ENCODE results near the gene TM2D1.

Gene TM2D1

DNA sequence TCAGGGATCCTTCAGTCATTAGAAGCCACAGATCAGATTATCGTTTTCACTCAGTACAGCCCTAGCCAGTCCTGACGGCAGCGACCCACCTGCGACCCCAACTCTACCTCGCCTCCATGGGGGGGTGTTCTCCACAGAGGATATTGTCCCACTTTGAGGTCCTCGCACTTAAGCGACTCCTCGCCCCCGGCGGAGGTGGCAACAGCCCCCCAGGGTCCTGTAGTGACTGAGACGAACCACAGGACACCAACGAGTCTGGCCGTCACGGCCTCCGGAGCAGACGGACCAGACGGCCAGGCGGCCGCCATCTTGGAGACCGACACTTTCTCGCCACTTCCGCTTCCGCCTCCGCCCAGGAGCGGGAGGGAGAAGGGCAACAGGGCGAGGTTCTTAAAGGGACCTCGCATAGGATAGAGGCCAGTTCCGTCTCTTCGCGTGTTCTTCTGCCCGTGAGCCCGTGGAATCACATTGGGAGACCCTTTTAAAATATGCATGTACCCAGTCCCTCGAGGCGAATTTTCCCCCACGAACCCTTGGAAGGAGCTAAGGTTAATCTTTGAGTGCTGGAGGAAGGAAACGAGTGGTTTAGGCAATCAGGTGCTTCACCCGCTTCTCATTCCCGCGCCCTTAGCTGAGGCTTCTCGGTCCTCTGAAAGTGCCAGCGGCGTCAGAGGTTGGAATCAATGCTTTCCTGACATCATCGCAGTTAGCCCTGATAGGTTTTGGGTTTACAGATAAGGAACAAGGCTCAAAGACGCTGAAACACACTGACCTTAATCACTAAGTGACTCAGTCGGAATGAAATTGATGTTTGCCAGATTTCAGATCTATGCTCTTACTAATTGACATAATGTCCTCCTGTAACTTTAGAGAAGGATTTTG is at the start of gene TM2D1:
Gene TM2D1 (minus strand): TSS at position 329 of the 882 bp plus-strand sequence. CDS start 21 bp downstream, at position 308.
- no peaks in the 10 kb centered on the region; the same call in none of the 2 replicates for H3K4me1 ChIP-seq (ENCODE audit: insufficient read depth, low read length)
- peak within 1 kb of the TSS; percentile 80 for H3K4me3 ChIP-seq (ENCODE audit: low read length)
- peak within 1 kb of the TSS; percentile 85 for H3K9ac ChIP-seq (ENCODE audit: low read depth, low read length)
- no peaks in the 10 kb centered on the region for H3K9me3 ChIP-seq (ENCODE audit: insufficient read depth, low read depth, low read length)
- peak within 1 kb of the TSS; percentile 86 for H3K27ac ChIP-seq (ENCODE audit: low read length)
- H3K27me3 ChIP-seq (ENCODE audit: insufficient read depth, low read length): no peaks in the 10 kb centered on the region
- H3K36me3 ChIP-seq (ENCODE audit: insufficient read depth, low read depth, low read length): no peaks in the 10 kb centered on the region

DNA sequence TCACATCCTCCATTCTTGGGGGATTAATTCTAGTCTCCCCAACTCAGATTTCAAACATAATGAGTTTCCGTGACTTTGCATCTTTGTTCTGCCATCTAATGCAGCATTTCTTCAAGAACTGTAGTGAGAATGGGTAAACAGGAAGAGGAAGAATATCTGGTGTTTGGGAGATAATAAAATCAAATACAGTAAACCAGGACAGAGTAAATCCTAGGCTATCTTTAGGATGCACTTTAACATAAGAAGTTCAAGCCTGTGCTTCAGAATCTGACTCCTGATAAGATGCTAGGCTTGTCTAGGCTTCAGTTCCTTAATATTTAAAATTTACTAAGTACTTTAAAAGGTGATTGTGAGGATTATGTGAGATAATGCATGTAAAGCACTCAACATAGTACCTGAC is 45.2 kb upstream of the TM2D1 start:
- H3K27ac ChIP-seq (ENCODE audit: low read length): no peak overlapping the region
- H3K27me3 ChIP-seq (ENCODE audit: insufficient read depth, low read length): no peaks in the 10 kb centered on the region
- no peak overlapping the region for H3K4me3 ChIP-seq (ENCODE audit: low read length)
- no peak overlapping the region for H3K9ac ChIP-seq (ENCODE audit: low read depth, low read length)
- H3K9me3 ChIP-seq (ENCODE audit: insufficient read depth, low read depth, low read length): no peaks in the 10 kb centered on the region
- H3K4me1 ChIP-seq (ENCODE audit: insufficient read depth, low read length): no peaks in the 10 kb centered on the region
- H3K36me3 ChIP-seq (ENCODE audit: insufficient read depth, low read depth, low read length): peaks cover 63% of the 10 kb centered on the region

DNA sequence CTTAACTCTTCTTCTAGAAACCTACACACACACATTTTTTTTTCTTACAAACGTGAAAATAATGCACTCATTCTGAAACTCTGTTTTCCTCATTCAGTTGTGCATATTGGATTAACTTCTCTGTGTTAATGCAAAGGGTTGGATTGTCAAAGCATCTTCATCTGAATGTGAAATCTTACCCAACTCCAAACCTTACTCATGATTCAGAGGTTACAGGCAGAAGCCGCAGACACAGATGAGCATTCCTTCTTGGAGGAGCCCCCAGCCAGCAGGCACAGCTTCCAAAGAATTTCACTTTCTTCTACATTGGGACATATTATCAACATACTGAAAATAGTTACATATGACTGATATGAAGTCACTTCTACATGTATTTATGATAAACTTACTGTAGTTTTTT is 33.0 kb upstream of the TM2D1 start:
- H3K4me1 ChIP-seq (ENCODE audit: insufficient read depth, low read length): peaks cover 5% of the 10 kb centered on the region; the same call in 1 of the 2 replicates
- no peak overlapping the region for H3K9ac ChIP-seq (ENCODE audit: low read depth, low read length)
- H3K36me3 ChIP-seq (ENCODE audit: insufficient read depth, low read depth, low read length): no peaks in the 10 kb centered on the region
- no peak overlapping the region for H3K27ac ChIP-seq (ENCODE audit: low read length)
- H3K9me3 ChIP-seq (ENCODE audit: insufficient read depth, low read depth, low read length): no peaks in the 10 kb centered on the region
- H3K4me3 ChIP-seq (ENCODE audit: low read length): no peak overlapping the region
- no peaks in the 10 kb centered on the region for H3K27me3 ChIP-seq (ENCODE audit: insufficient read depth, low read length)

DNA sequence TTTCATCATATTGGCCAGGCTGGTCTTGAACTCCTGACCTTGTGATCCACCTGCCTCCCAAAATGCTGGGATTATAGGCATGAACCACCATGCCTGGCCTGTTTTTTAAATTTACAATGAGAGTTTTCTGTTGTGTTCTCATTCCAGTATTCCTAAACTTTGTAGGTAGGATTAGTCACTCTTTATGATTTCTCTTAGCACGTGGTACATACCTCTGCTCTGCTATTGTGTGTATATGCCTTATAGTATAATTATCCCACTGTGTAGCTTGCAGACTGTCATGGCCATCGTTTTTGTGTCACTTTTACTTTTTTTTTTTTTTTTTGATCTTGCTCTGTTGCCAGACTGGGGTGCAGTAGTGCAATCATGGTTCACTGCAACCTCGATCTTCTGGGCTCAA is 31.8 kb upstream of the TM2D1 start:
- H3K9me3 ChIP-seq (ENCODE audit: insufficient read depth, low read depth, low read length): no peaks in the 10 kb centered on the region
- H3K27ac ChIP-seq (ENCODE audit: low read length): no peak overlapping the region
- peaks cover 10% of the 10 kb centered on the region; the same call in 1 of the 2 replicates for H3K4me1 ChIP-seq (ENCODE audit: insufficient read depth, low read length)
- no peak overlapping the region for H3K9ac ChIP-seq (ENCODE audit: low read depth, low read length)
- no peaks in the 10 kb centered on the region for H3K27me3 ChIP-seq (ENCODE audit: insufficient read depth, low read length)
- no peak overlapping the region for H3K4me3 ChIP-seq (ENCODE audit: low read length)
- no peaks in the 10 kb centered on the region for H3K36me3 ChIP-seq (ENCODE audit: insufficient read depth, low read depth, low read length)

DNA sequence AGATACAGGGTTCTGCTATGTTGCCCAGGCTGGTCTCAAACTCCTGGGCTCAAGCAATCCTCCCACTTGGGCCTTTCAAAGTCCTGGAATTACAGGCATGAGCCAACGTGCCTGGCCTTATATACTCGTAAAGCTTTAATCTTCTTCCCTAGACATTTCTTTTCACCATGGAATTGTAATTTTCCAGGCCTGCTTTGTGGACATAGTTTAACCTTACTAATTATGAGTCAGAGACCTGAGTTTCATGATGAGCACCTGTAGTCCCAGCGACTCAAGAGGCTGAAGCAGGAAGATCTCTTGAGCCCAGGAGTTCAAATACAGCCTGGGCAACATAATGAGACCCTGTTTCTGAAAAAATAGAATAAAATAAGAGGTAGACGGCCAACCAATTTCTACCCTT is 29.6 kb upstream of the TM2D1 start:
- Histone ChIP-seq H3K4me1 (ENCODE audit: insufficient read depth, low read length) (peaks cover 10% of the 10 kb centered on the region; the same call in 1 of the 2 replicates), H3K27ac (ENCODE audit: low read length) (no peak overlapping the region), H3K9me3 (ENCODE audit: insufficient read depth, low read depth, low read length) (no peaks in the 10 kb centered on the region), H3K36me3 (ENCODE audit: insufficient read depth, low read depth, low read length) (no peaks in the 10 kb centered on the region), H3K4me3 (ENCODE audit: low read length) (no peak overlapping the region), H3K27me3 (ENCODE audit: insufficient read depth, low read length) (no peaks in the 10 kb centered on the region), H3K9ac (ENCODE audit: low read depth, low read length) (no peak overlapping the region)

DNA sequence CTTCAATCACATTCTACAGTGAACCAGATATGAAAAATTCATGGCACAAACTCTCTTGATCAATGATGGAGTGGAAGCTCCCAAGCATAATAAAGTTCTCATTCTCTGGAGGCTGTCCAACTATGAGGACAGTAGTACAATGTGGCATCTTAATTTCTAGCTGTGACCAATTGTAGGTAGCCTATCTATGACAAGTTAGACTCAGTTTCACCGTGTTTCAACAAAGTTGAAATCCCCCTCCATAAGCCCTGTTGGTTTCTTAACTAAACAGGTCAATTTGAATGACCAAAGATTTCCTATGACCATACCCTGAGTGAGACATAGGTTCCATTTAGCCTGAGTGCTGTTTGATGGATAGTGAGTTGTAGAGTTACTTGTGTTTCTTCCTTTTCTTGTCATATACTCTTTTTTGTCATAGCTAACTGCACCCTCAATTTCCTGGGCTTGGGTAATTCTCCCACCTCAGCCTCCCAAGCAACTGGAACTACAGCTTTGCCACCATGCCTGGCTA is 29.1 kb upstream of the TM2D1 start:
- Histone ChIP-seq H3K9ac (ENCODE audit: low read depth, low read length) (no peak overlapping the region), H3K27ac (ENCODE audit: low read length) (no peak overlapping the region), H3K36me3 (ENCODE audit: insufficient read depth, low read depth, low read length) (no peaks in the 10 kb centered on the region), H3K9me3 (ENCODE audit: insufficient read depth, low read depth, low read length) (no peaks in the 10 kb centered on the region), H3K27me3 (ENCODE audit: insufficient read depth, low read length) (no peaks in the 10 kb centered on the region), H3K4me3 (ENCODE audit: low read length) (no peak overlapping the region), H3K4me1 (ENCODE audit: insufficient read depth, low read length) (peaks cover 10% of the 10 kb centered on the region; the same call in 1 of the 2 replicates)

DNA sequence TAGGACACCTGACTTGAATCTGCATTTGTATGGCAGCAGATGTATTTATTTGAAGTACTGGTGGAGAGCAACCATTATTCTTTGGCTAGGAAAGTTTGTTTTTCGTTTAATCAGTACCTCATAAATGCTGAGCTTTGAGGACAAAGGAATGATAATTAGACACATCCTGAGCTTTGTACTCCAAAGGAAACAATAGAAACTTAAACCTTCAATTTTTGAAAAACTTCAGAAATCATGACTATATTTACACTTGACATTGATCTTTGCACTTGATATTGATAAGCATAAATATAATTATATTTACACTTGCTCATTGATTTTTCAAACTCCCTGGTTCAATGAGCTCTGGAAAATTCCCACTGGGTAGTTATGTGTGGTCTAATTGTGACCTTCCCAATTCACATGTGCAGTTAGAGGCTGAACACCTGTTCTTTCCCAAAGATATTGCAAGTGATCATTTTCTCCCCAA is 28.0 kb upstream of the TM2D1 start:
- Histone ChIP-seq H3K36me3 (ENCODE audit: insufficient read depth, low read depth, low read length) (no peaks in the 10 kb centered on the region), H3K27me3 (ENCODE audit: insufficient read depth, low read length) (no peaks in the 10 kb centered on the region), H3K4me3 (ENCODE audit: low read length) (no peak overlapping the region), H3K4me1 (ENCODE audit: insufficient read depth, low read length) (peaks cover 10% of the 10 kb centered on the region; the same call in 1 of the 2 replicates), H3K27ac (ENCODE audit: low read length) (no peak overlapping the region), H3K9ac (ENCODE audit: low read depth, low read length) (no peak overlapping the region), H3K9me3 (ENCODE audit: insufficient read depth, low read depth, low read length) (no peaks in the 10 kb centered on the region)

DNA sequence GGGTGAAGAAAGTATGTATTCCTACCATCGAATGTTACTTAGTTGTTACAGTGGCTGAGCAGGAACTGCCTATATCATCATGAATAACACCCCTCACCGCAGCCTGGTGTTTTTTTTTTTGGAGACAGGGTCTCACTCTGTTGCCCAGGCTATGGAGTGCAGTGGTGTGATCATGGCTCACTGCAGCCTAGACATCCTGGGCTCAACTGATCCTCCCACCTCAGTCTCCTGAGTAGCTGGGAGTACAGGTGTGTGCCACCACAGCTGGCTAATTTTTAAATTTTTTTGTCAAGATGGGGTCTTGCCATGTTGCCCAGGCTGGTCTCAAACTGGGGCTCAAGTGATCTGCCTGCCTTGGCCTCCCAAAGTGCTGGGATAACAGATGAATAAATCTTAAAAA is 24.6 kb upstream of the TM2D1 start:
- H3K27me3 ChIP-seq (ENCODE audit: insufficient read depth, low read length): no peaks in the 10 kb centered on the region
- no peak overlapping the region for H3K9ac ChIP-seq (ENCODE audit: low read depth, low read length)
- no peaks in the 10 kb centered on the region for H3K36me3 ChIP-seq (ENCODE audit: insufficient read depth, low read depth, low read length)
- no peak overlapping the region for H3K4me3 ChIP-seq (ENCODE audit: low read length)
- no peaks in the 10 kb centered on the region for H3K9me3 ChIP-seq (ENCODE audit: insufficient read depth, low read depth, low read length)
- peaks cover 25% of the 10 kb centered on the region; the same call in 1 of the 2 replicates for H3K4me1 ChIP-seq (ENCODE audit: insufficient read depth, low read length)
- no peak overlapping the region for H3K27ac ChIP-seq (ENCODE audit: low read length)

DNA sequence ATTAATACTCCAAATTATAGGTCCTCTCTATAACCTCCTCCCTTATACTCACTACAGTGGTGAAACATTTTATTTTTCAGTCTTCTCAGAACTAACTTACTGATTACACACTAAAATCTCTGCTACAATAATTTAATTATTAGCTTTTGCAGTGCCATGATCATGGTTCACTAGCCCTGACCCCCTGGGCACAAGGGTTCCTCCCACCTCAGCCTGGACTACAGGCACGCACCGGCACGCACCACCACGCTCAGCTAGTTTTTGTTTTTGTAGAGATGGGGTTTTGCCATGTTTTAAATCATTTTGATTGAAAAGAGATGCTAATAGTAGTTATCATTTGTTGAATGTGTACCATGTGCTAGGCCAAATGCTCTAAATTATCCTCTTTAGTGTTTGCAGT is 23.6 kb upstream of the TM2D1 start:
- no peak overlapping the region for H3K27ac ChIP-seq (ENCODE audit: low read length)
- no peaks in the 10 kb centered on the region for H3K9me3 ChIP-seq (ENCODE audit: insufficient read depth, low read depth, low read length)
- H3K4me3 ChIP-seq (ENCODE audit: low read length): no peak overlapping the region

DNA sequence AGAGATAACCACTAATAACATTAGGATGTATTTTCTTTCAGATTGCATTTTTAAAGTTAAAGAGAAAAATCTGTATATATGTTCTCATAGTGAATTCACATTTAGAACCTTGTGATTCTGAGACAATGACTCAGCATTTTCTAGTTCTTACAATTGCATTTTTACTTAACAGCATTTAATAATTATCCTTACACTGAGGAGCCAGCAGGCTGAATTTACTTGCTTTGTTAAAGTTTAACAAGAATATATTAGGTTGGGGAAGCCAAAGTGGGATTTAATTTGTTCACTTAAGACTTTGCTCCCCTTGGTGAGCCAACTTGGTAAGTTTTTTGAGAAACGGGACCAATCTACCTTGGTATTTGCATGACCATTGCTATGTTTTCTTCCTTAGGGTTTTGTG is 21.9 kb upstream of the TM2D1 start:
- no peaks in the 10 kb centered on the region for H3K9me3 ChIP-seq (ENCODE audit: insufficient read depth, low read depth, low read length)
- H3K9ac ChIP-seq (ENCODE audit: low read depth, low read length): peak overlapping the region; percentile 33; the same call in 1 of the 2 replicates
- peak overlapping the region; percentile 49 for H3K27ac ChIP-seq (ENCODE audit: low read length)
- peak overlapping the region; percentile 30; the same call in 1 of the 2 replicates for H3K4me3 ChIP-seq (ENCODE audit: low read length)
- H3K36me3 ChIP-seq (ENCODE audit: insufficient read depth, low read depth, low read length): no peaks in the 10 kb centered on the region
- H3K27me3 ChIP-seq (ENCODE audit: insufficient read depth, low read length): no peaks in the 10 kb centered on the region; the same call in 1 of the 2 replicates
- peaks cover 22% of the 10 kb centered on the region; the same call in 1 of the 2 replicates for H3K4me1 ChIP-seq (ENCODE audit: insufficient read depth, low read length)

More for the DNA sequence above, 23.6 kb upstream of the TM2D1 start:
- Histone ChIP-seq H3K9ac (ENCODE audit: low read depth, low read length) (no peak overlapping the region), H3K36me3 (ENCODE audit: insufficient read depth, low read depth, low read length) (no peaks in the 10 kb centered on the region), H3K27me3 (ENCODE audit: insufficient read depth, low read length) (no peaks in the 10 kb centered on the region; the same call in 1 of the 2 replicates), H3K4me1 (ENCODE audit: insufficient read depth, low read length) (peaks cover 27% of the 10 kb centered on the region; the same call in 1 of the 2 replicates)

DNA sequence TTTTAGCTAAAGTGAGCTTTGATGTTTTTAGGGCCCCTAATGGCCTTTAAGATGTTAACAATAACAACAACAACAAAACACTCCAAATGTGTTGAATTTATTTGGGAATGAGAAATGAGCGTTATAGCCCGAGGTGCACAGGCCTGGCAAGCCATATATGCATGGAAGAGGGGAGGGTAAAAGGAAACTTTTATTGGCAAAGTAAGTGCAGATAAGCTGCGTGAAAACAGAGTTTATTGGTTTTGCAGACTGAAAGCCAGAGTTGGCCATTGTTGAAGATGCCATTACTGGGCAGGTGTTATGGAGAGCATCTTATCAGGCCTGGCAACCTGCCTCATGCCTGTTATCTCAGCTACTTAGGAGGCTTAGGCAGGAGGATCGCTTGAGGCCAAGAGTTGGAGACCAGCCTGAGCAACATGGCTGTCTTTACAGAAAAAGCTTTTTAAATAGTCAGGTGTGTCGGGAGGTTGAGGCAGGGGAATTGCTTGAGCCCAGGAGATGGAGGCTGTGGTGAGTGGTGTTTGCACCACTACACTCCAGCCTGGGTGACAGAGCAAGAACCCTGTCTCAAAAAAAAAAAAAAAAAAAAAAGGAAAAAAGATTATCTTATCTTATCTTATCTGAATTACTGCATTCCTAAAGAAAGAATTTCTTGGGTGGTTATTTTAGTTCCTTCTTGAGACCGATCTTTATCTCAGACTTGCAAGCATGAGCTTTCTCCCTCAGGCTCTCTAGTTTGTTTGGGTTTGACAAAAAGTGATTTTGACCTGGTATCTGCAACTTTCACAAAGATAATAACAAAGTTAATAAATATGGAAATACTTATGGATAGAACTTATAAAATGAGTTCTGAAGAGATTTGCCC is 19.0 kb upstream of the TM2D1 start:
- no peaks in the 10 kb centered on the region; the same call in 1 of the 2 replicates for H3K27me3 ChIP-seq (ENCODE audit: insufficient read depth, low read length)
- H3K36me3 ChIP-seq (ENCODE audit: insufficient read depth, low read depth, low read length): no peaks in the 10 kb centered on the region
- no peak overlapping the region for H3K27ac ChIP-seq (ENCODE audit: low read length)
- H3K4me1 ChIP-seq (ENCODE audit: insufficient read depth, low read length): peaks cover 22% of the 10 kb centered on the region; the same call in 1 of the 2 replicates
- H3K9ac ChIP-seq (ENCODE audit: low read depth, low read length): no peak overlapping the region
- no peaks in the 10 kb centered on the region for H3K9me3 ChIP-seq (ENCODE audit: insufficient read depth, low read depth, low read length)
- H3K4me3 ChIP-seq (ENCODE audit: low read length): peak overlapping the region; percentile 71

All from iPS-20b (cell line).